Progenitor cell of endocrine pancreas (in vitro differentiated cells): ENCODE results near the gene CERK. TPM values are rescaled to one million over a fixed set of nuclear protein-coding genes. Genes with fewer than 3 reads are reported as not detected.
A peak's percentile ranks its signal among the peaks of the same experiment; 100 is the strongest.

Experiments used
- DNase-seq: peaks from one replicate; pipeline ENCODE4 v3.0.0; 2021; ENCODE audit warnings: low spot score; ENCODE audit not compliant: unreplicated experiment
- H3K27ac Mint-ChIP-seq: 2 replicates; pipeline ENCODE4 v1.8.0; 2021; ENCODE audit warnings: mild to moderate bottlenecking, moderate library complexity, mixed read lengths
- H3K27me3 Mint-ChIP-seq: 2 replicates; pipeline ENCODE4 v1.8.0; 2021; ENCODE audit warnings: mixed read lengths
- H3K36me3 Mint-ChIP-seq: 2 replicates; pipeline ENCODE4 v1.8.0; 2022; ENCODE audit warnings: mixed read lengths; ENCODE audit not compliant: insufficient read depth
- H3K4me1 Mint-ChIP-seq: 2 replicates; pipeline ENCODE4 v1.8.0; 2021; ENCODE audit warnings: low read depth, mixed read lengths
- H3K4me3 Mint-ChIP-seq: 2 replicates; pipeline ENCODE4 v1.8.0; 2021; ENCODE audit warnings: low read depth, mild to moderate bottlenecking, moderate library complexity, mixed read lengths
- H3K9me3 Mint-ChIP-seq: 2 replicates; pipeline ENCODE4 v1.8.0; 2021; ENCODE audit warnings: low read depth, mixed read lengths
- CTCF ChIP-seq: fragments of 200-600 bp; sonication (generic); IDR thresholded peaks from one replicate; pipeline ENCODE4 v1.5.0; 2021; ENCODE audit warnings: antibody characterized with exemption, mild to moderate bottlenecking; ENCODE audit not compliant: unreplicated experiment
- total RNA-seq: library from RNA; stranded (reverse); gene quantifications from 2 replicates; pipeline ENCODE4 v1.2.1, GENCODE V29; 2021

CERK gene
- total RNA-seq, 1 donor from 2014 or later: 62.0 TPM

GRCh38 chr22:46653596-46653995, 84.5 kb downstream of the CERK start:
- DNase-seq: no peak
- H3K9me3 Mint-ChIP-seq: no peaks in the 10 kb centered on the region
- no peak for TF ChIP-seq CTCF
- H3K27me3 Mint-ChIP-seq: no peaks in the 10 kb centered on the region
- no peak overlapping the region for H3K4me3 Mint-ChIP-seq
- H3K36me3 Mint-ChIP-seq: no peaks in the 10 kb centered on the region
- peaks cover 21% of the 10 kb centered on the region for H3K4me1 Mint-ChIP-seq
- no peak overlapping the region for H3K27ac Mint-ChIP-seq

GRCh38 chr22:46652847-46653331, 85.2 kb downstream of the CERK start:
- Mint-ChIP-seq H3K36me3 (no peaks in the 10 kb centered on the region), H3K4me3 (no peak overlapping the region), H3K4me1 (peaks cover 21% of the 10 kb centered on the region), H3K9me3 (peaks cover 4% of the 10 kb centered on the region), H3K27ac (peak overlapping the region; percentile 93), H3K27me3 (no peaks in the 10 kb centered on the region)
- no peak for TF ChIP-seq CTCF
- no peak for DNase-seq

- no peaks in the 10 kb centered on the region for H3K36me3 Mint-ChIP-seq
- H3K27me3 Mint-ChIP-seq: no peaks in the 10 kb centered on the region
- TF ChIP-seq CTCF: no peak
- peak overlapping the region; percentile 93 for H3K27ac Mint-ChIP-seq
- peaks cover 21% of the 10 kb centered on the region for H3K4me1 Mint-ChIP-seq
- H3K4me3 Mint-ChIP-seq: no peak overlapping the region
- H3K9me3 Mint-ChIP-seq: peaks cover 4% of the 10 kb centered on the region
- no peak for DNase-seq
Observed at GRCh38 chr22:46652081-46652846, 85.8 kb downstream of the CERK start.

- no peak for DNase-seq
- no peak overlapping the region for H3K4me3 Mint-ChIP-seq
- peaks cover 7% of the 10 kb centered on the region for H3K9me3 Mint-ChIP-seq
- peak overlapping the region; percentile 92 for H3K27ac Mint-ChIP-seq
- TF ChIP-seq CTCF: no peak
- H3K27me3 Mint-ChIP-seq: no peaks in the 10 kb centered on the region
- peaks cover 3% of the 10 kb centered on the region for H3K36me3 Mint-ChIP-seq
- peaks cover 19% of the 10 kb centered on the region for H3K4me1 Mint-ChIP-seq
Observed at GRCh38 chr22:46651316-46651715, 86.7 kb downstream of the CERK start.

- no peak overlapping the region for H3K27ac Mint-ChIP-seq
- peaks cover 19% of the 10 kb centered on the region for H3K4me1 Mint-ChIP-seq
- TF ChIP-seq CTCF: no peak
- H3K9me3 Mint-ChIP-seq: peaks cover 7% of the 10 kb centered on the region
- no peak for DNase-seq
- no peak overlapping the region for H3K4me3 Mint-ChIP-seq
- peaks cover 3% of the 10 kb centered on the region for H3K36me3 Mint-ChIP-seq
- H3K27me3 Mint-ChIP-seq: no peaks in the 10 kb centered on the region
Observed at GRCh38 chr22:46650078-46650810, 87.8 kb downstream of the CERK start.
